Liver (tissue), 9 donors: ENCODE data around the gene SCAF8. TPM values are rescaled to one million over a fixed set of nuclear protein-coding genes. Genes with fewer than 3 reads are reported as not detected.

Experiments
- DNase-seq: peaks from one replicate; pipeline ENCODE4 v3.0.0-alpha.2; 2017; ENCODE audit warnings: low spot score
- H3K27ac ChIP-seq, 2 donors: one replicate each; pipeline ENCODE4 v1.7.0; 2013; ENCODE audit warnings: inconsistent platforms in 2 of 2, low read length in 2 of 2, control low read depth in 1 of 2, low read depth in 1 of 2, mild to moderate bottlenecking in 1 of 2
- H3K27me3 ChIP-seq, 4 donors: one replicate each; pipeline versions ENCODE4 v1.6.1 to v1.7.0; 2013; ENCODE audit warnings: low read length in 3 of 4, inconsistent platforms in 1 of 4, mild to moderate bottlenecking in 1 of 4, moderate library complexity in 1 of 4; ENCODE audit not compliant: control insufficient read depth in 4 of 4, insufficient read depth in 4 of 4
- H3K36me3 ChIP-seq, 4 donors: one replicate each; pipeline versions ENCODE4 v1.6.1 to v1.7.0; 2013; ENCODE audit warnings: low read length in 3 of 4, mild to moderate bottlenecking in 3 of 4, low read depth in 1 of 4, moderate library complexity in 1 of 4; ENCODE audit not compliant: control insufficient read depth in 4 of 4, insufficient read depth in 3 of 4
- H3K4me1 ChIP-seq, 4 donors: one replicate each; pipeline versions ENCODE4 v1.6.1 to v1.7.0; 2013; ENCODE audit warnings: low read length in 3 of 4, mild to moderate bottlenecking in 3 of 4, moderate library complexity in 1 of 4; ENCODE audit not compliant: control insufficient read depth in 4 of 4, insufficient read depth in 4 of 4
- H3K4me3 ChIP-seq, 3 donors: one replicate each; pipeline versions ENCODE4 v1.6.1 to v1.7.0; 2013; ENCODE audit warnings: low read length in 3 of 3, control low read depth in 1 of 3, low read depth in 1 of 3, mild to moderate bottlenecking in 1 of 3
- H3K9ac ChIP-seq, 2 donors: one replicate each; pipeline ENCODE4 v1.7.0; 2013; ENCODE audit warnings: low read length in 2 of 2, mild to moderate bottlenecking in 2 of 2, moderate library complexity in 2 of 2, control low read depth in 1 of 2, low read depth in 1 of 2
- H3K9me3 ChIP-seq, 4 donors: one replicate each; pipeline versions ENCODE4 v1.6.1 to v1.7.0; 2013; ENCODE audit warnings: low read length in 3 of 4; ENCODE audit not compliant: control insufficient read depth in 4 of 4
- ATF3 ChIP-seq: IDR thresholded peaks from 2 replicates; pipeline ENCODE4 v1.6.1; 2016; ENCODE audit warnings: antibody characterized with exemption
- CTCF ChIP-seq: fragments of 150-350 bp; IDR thresholded peaks from 2 replicates; pipeline ENCODE4 v1.5.1; 2017; ENCODE audit warnings: improper control_type of control experiment, low read depth, low read length; ENCODE audit not compliant: missing input control
- EGR1 ChIP-seq, 2 donors: IDR thresholded peaks; 2 replicates each; pipeline ENCODE4 v1.6.1; 2016 to 2018; ENCODE audit warnings: antibody characterized with exemption in 2 of 2, low read depth in 2 of 2
- FOXA1 ChIP-seq: IDR thresholded peaks from 2 replicates; pipeline ENCODE4 v1.6.1; 2016; ENCODE audit warnings: antibody characterized with exemption
- FOXA2 ChIP-seq: IDR thresholded peaks from 2 replicates; pipeline ENCODE4 v1.6.1; 2016; ENCODE audit warnings: antibody characterized with exemption
- GABPA ChIP-seq, 2 donors: IDR thresholded peaks in 1 of 2; conservative IDR thresholded peaks in 1 of 2; 2 replicates each; pipeline ENCODE4 v1.6.1; 2016; ENCODE audit warnings: antibody characterized with exemption in 2 of 2, mild to moderate bottlenecking in 1 of 2, moderate library complexity in 1 of 2
- HNF4A ChIP-seq, 2 donors: conservative IDR thresholded peaks; 2 replicates each; pipeline ENCODE4 v1.6.1; 2016; ENCODE audit warnings: antibody characterized with exemption in 2 of 2, mild to moderate bottlenecking in 2 of 2
- HNF4G ChIP-seq: IDR thresholded peaks from 2 replicates; pipeline ENCODE4 v1.6.1; 2016; ENCODE audit warnings: antibody characterized with exemption
- JUND ChIP-seq, 2 donors: IDR thresholded peaks; 2 replicates each; pipeline ENCODE4 v1.6.1; 2016; ENCODE audit warnings: antibody characterized with exemption in 2 of 2
- MAX ChIP-seq: IDR thresholded peaks from 2 replicates; pipeline ENCODE4 v1.6.1; 2016; ENCODE audit warnings: antibody characterized with exemption
- NR2F2 ChIP-seq: IDR thresholded peaks from 2 replicates; pipeline ENCODE4 v1.6.1; 2016; ENCODE audit warnings: antibody characterized with exemption
- RAD21 ChIP-seq, 2 donors: IDR thresholded peaks; 2 replicates each; pipeline ENCODE4 v1.6.1; 2016; ENCODE audit warnings: antibody characterized with exemption in 2 of 2, mild to moderate bottlenecking in 2 of 2
- REST ChIP-seq: IDR thresholded peaks from 2 replicates; pipeline ENCODE4 v1.6.1; 2016; ENCODE audit warnings: antibody characterized with exemption, mild to moderate bottlenecking
- RXRA ChIP-seq, 2 donors: IDR thresholded peaks; 2 replicates each; pipeline ENCODE4 v1.6.1; 2017 to 2018; ENCODE audit warnings: antibody characterized with exemption in 2 of 2, mild to moderate bottlenecking in 1 of 2
- SP1 ChIP-seq: IDR thresholded peaks from 2 replicates; pipeline ENCODE4 v1.6.1; 2018; ENCODE audit warnings: antibody characterized with exemption, mild to moderate bottlenecking
- TAF1 ChIP-seq: conservative IDR thresholded peaks from 2 replicates; pipeline ENCODE4 v1.6.1; 2016; ENCODE audit warnings: antibody characterized with exemption, mild to moderate bottlenecking
- YY1 ChIP-seq: IDR thresholded peaks from 2 replicates; pipeline ENCODE4 v1.6.1; 2016; ENCODE audit warnings: antibody characterized with exemption, mild to moderate bottlenecking
- ZBTB33 ChIP-seq: IDR thresholded peaks from 2 replicates; pipeline ENCODE4 v1.6.1; 2016; ENCODE audit warnings: antibody characterized with exemption
- WGBS: extraction: QIAGEN DNeasy Blood & Tissue Kit; methylation state at CpG from one replicate; pipeline ENCODE4 v1.1.7; 2013; 5-methylcytosine and 5-hydroxymethylcytosine counted together
- polyA plus RNA-seq, 2 donors: library from polyadenylated mRNA; stranded (reverse) in 1 of 2; unstranded in 1 of 2; fragments of 200-250 nt in 1 of 2; fragments of >200 nt in 1 of 2; fragmentation: Nextera tagmentation in 1 of 2; extraction: Ambion mirVana in 1 of 2; gene quantifications; one replicate each; pipeline versions ENCODE4 v1.2.1 to v1.2.3, GENCODE V29; 2013 to 2015
- total RNA-seq, 2 donors: library from RNA; depleted of rRNA; stranded (reverse); fragments of >200 nt; gene quantifications; one replicate each; pipeline ENCODE4 v1.2.3, GENCODE V29; 2014
- donor health status: healthy.
- donor health status: healthy.
- donor health status: healthy.
- donor health status: healthy.
- donor health status: healthy.

SCAF8 gene
- total and polyA plus RNA-seq, 4 donors: 5.9 to 22.3 (median 12.5) TPM

GRCh38 chr6:154835307-154835706 is 102.1 kb downstream of the SCAF8 start:
- no peak overlapping the region for H3K4me3 ChIP-seq
- H3K27me3 ChIP-seq: no peaks in the 10 kb centered on the region
- H3K4me1 ChIP-seq: no peaks in the 10 kb centered on the region
- no peaks in the 10 kb centered on the region for H3K9me3 ChIP-seq
- 47% methylated on average over 4 of the region's 4 CpGs for WGBS
- no peak for DNase-seq
- H3K27ac ChIP-seq: no peak overlapping the region
- no peak overlapping the region for H3K9ac ChIP-seq
- TF ChIP-seq SP1 (no peak), GABPA (IDR thresholded peaks at IDR 0.05 in 1 of 2, conservative IDR thresholded peaks at IDR 0.05 in 1 of 2) (no peak), FOXA1 (no peak), RXRA (IDR thresholded peaks at IDR 0.05) (no peak), YY1 (no peak), NR2F2 (no peak), FOXA2 (no peak), CTCF (no peak)
- peaks cover 8 to 26% (median 17%) of the 10 kb centered on the region in 4 donors for H3K36me3 ChIP-seq

GRCh38 chr6:154839546-154839945 is 106.3 kb downstream of the SCAF8 start:
- Histone ChIP-seq H3K4me3 (no peak overlapping the region), H3K36me3 (peaks cover 0 to 8% (median 3%) of the 10 kb centered on the region in 4 donors), H3K27me3 (no peaks in the 10 kb centered on the region), H3K27ac (no peak overlapping the region), H3K9me3 (no peaks in the 10 kb centered on the region), H3K4me1 (no peaks in the 10 kb centered on the region), H3K9ac (no peak overlapping the region)
- no peak for DNase-seq
- 97% methylated on average over 6 of the region's 6 CpGs for WGBS
- no peak for TF ChIP-seq RXRA (IDR thresholded peaks at IDR 0.05)

GRCh38 chr6:154840363-154840762 is 107.1 kb downstream of the SCAF8 start:
- H3K27me3 ChIP-seq: no peaks in the 10 kb centered on the region
- no peak overlapping the region for H3K9ac ChIP-seq
- peaks cover 0 to 8% (median 3%) of the 10 kb centered on the region in 4 donors for H3K36me3 ChIP-seq
- no peaks in the 10 kb centered on the region for H3K9me3 ChIP-seq
- H3K4me1 ChIP-seq: no peaks in the 10 kb centered on the region
- no peak for DNase-seq
- H3K4me3 ChIP-seq: no peak overlapping the region
- WGBS: 97% methylated on average over 6 of the region's 6 CpGs
- no peak overlapping the region for H3K27ac ChIP-seq
- TF ChIP-seq HNF4G (no peak), JUND (IDR thresholded peaks at IDR 0.05) (no peak), REST (no peak), TAF1 (no peak), YY1 (no peak), ZBTB33 (no peak), NR2F2 (no peak), RAD21 (IDR thresholded peaks at IDR 0.05) (no peak), CTCF (no peak), MAX (no peak), FOXA1 (no peak), FOXA2 (no peak), EGR1 (IDR thresholded peaks at IDR 0.05; ENCODE audit: low read depth in 2 of 2) (no peak), ATF3 (no peak), HNF4A (conservative IDR thresholded peaks at IDR 0.05) (no peak), RXRA (IDR thresholded peaks at IDR 0.05) (no peak), SP1 (no peak), GABPA (IDR thresholded peaks at IDR 0.05 in 1 of 2, conservative IDR thresholded peaks at IDR 0.05 in 1 of 2) (no peak)
